HEK293 (cell line): ENCODE results near the gene ZFPL1.

Experiments
- OVOL3 ChIP-seq: fragments of 450-650 bp; formaldehyde crosslinking; IDR thresholded peaks from 2 replicates; pipeline ENCODE4 v1.5.1; 2016; ENCODE audit warnings: missing biosample characterization, missing genetic modification characterization
- ZNF121 ChIP-seq: fragments of 450-650 bp; formaldehyde crosslinking; IDR thresholded peaks from 2 replicates; pipeline ENCODE4 v1.5.1; 2016; ENCODE audit warnings: missing biosample characterization, missing genetic modification characterization
- ZNF16 ChIP-seq: fragments of 450-650 bp; formaldehyde crosslinking; IDR thresholded peaks from 2 replicates; pipeline ENCODE4 v1.5.1; 2016; ENCODE audit warnings: low read depth, missing biosample characterization, missing genetic modification characterization
- ZNF24 ChIP-seq: fragments of 450-650 bp; formaldehyde crosslinking; IDR thresholded peaks from 2 replicates; pipeline ENCODE4 v1.5.1; 2016; ENCODE audit warnings: missing biosample characterization, missing genetic modification characterization
- ZNF394 ChIP-seq: fragments of 450-650 bp; formaldehyde crosslinking; IDR thresholded peaks from 2 replicates; pipeline ENCODE4 v1.5.1; 2016; ENCODE audit warnings: missing biosample characterization, missing genetic modification characterization, mild to moderate bottlenecking, moderate library complexity, borderline replicate concordance
- ZNF610 ChIP-seq: fragments of 450-650 bp; formaldehyde crosslinking; IDR thresholded peaks from 2 replicates; pipeline ENCODE4 v1.5.1; 2016; ENCODE audit warnings: missing biosample characterization, missing genetic modification characterization, borderline replicate concordance
- ZNF707 ChIP-seq: fragments of 450-650 bp; formaldehyde crosslinking; IDR thresholded peaks from 2 replicates; pipeline ENCODE4 v1.5.1; 2016; ENCODE audit warnings: missing biosample characterization, missing genetic modification characterization
- ZNF776 ChIP-seq: fragments of 450-650 bp; formaldehyde crosslinking; IDR thresholded peaks from 2 replicates; pipeline ENCODE4 v1.5.0; 2017; ENCODE audit warnings: missing biosample characterization, missing genetic modification characterization, borderline replicate concordance
- TF ChIP-seq, protein P1 (sequence below): fragments of 450-650 bp; formaldehyde crosslinking; IDR thresholded peaks from 2 replicates; pipeline ENCODE4 v1.5.1; 2016; ENCODE audit warnings: missing biosample characterization, missing genetic modification characterization
- TF ChIP-seq, protein P2 (sequence below): fragments of 450-650 bp; formaldehyde crosslinking; conservative IDR thresholded peaks from 2 replicates; pipeline ENCODE4 v1.5.1; 2016; ENCODE audit warnings: low read depth, missing biosample characterization, missing genetic modification characterization
- TF ChIP-seq, protein P3 (sequence below): fragments of 450-650 bp; formaldehyde crosslinking; IDR thresholded peaks from 2 replicates; pipeline ENCODE4 v1.5.1; 2017; ENCODE audit warnings: missing biosample characterization, missing genetic modification characterization

DNA sequence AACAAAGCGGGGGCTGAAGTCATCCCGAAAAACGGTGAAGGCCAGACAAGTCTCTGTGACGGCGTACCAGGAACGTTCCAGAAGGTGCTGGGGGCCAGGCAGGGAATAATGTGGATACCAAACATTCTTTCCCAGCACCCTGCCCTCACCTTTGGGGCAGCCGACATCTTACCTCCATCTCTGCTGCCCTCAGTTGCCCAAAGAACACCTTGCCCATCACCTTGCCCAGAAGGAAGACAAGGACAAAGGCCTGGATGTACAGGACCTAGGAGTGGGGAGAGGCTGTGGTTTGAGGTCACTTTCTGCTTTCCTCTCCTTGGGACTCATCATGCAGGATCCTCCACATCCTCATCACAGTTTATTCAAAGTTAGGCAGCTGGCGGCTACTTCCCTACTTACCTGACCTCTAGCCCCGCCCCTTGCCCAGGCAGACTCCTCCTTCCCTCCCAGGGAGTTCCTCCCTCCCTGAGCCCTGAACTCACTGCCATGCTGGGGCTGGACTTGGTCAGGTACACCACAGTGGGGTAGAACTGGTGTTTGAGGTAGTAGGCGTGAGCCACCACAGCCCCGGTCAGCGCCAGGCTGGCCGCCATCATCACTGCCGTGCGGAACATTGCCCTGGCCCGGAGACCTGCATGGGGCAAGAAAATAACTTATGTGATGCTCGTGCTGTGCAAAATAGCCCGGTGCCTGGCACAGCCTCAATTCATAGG, 49.1 kb downstream of the ZFPL1 start:
- TF ChIP-seq ZNF16 (tag by site-specific recombination) = no peak
- TF ChIP-seq ZNF121 (tag by site-specific recombination) = no peak
- TF ChIP-seq, protein P1, sequence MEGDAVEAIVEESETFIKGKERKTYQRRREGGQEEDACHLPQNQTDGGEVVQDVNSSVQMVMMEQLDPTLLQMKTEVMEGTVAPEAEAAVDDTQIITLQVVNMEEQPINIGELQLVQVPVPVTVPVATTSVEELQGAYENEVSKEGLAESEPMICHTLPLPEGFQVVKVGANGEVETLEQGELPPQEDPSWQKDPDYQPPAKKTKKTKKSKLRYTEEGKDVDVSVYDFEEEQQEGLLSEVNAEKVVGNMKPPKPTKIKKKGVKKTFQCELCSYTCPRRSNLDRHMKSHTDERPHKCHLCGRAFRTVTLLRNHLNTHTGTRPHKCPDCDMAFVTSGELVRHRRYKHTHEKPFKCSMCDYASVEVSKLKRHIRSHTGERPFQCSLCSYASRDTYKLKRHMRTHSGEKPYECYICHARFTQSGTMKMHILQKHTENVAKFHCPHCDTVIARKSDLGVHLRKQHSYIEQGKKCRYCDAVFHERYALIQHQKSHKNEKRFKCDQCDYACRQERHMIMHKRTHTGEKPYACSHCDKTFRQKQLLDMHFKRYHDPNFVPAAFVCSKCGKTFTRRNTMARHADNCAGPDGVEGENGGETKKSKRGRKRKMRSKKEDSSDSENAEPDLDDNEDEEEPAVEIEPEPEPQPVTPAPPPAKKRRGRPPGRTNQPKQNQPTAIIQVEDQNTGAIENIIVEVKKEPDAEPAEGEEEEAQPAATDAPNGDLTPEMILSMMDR (tag by site-specific recombination) = no peak
- no peak for TF ChIP-seq ZNF24 (tag by site-specific recombination)
- no peak for TF ChIP-seq ZNF707
- TF ChIP-seq, protein P2, sequence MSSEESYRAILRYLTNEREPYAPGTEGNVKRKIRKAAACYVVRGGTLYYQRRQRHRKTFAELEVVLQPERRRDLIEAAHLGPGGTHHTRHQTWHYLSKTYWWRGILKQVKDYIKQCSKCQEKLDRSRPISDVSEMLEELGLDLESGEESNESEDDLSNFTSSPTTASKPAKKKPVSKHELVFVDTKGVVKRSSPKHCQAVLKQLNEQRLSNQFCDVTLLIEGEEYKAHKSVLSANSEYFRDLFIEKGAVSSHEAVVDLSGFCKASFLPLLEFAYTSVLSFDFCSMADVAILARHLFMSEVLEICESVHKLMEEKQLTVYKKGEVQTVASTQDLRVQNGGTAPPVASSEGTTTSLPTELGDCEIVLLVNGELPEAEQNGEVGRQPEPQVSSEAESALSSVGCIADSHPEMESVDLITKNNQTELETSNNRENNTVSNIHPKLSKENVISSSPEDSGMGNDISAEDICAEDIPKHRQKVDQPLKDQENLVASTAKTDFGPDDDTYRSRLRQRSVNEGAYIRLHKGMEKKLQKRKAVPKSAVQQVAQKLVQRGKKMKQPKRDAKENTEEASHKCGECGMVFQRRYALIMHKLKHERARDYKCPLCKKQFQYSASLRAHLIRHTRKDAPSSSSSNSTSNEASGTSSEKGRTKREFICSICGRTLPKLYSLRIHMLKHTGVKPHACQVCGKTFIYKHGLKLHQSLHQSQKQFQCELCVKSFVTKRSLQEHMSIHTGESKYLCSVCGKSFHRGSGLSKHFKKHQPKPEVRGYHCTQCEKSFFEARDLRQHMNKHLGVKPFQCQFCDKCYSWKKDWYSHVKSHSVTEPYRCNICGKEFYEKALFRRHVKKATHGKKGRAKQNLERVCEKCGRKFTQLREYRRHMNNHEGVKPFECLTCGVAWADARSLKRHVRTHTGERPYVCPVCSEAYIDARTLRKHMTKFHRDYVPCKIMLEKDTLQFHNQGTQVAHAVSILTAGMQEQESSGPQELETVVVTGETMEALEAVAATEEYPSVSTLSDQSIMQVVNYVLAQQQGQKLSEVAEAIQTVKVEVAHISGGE (tag by site-specific recombination) = no peak
- TF ChIP-seq ZNF776 (tag by site-specific recombination) = no peak
- TF ChIP-seq ZNF610 = no peak
- TF ChIP-seq OVOL3 (tag by site-specific recombination) = no peak
- TF ChIP-seq, protein P3, sequence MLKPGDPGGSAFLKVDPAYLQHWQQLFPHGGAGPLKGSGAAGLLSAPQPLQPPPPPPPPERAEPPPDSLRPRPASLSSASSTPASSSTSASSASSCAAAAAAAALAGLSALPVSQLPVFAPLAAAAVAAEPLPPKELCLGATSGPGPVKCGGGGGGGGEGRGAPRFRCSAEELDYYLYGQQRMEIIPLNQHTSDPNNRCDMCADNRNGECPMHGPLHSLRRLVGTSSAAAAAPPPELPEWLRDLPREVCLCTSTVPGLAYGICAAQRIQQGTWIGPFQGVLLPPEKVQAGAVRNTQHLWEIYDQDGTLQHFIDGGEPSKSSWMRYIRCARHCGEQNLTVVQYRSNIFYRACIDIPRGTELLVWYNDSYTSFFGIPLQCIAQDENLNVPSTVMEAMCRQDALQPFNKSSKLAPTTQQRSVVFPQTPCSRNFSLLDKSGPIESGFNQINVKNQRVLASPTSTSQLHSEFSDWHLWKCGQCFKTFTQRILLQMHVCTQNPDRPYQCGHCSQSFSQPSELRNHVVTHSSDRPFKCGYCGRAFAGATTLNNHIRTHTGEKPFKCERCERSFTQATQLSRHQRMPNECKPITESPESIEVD = no peak
- TF ChIP-seq ZNF394 (tag by site-specific recombination) = no peak
